ENCODE results near the gene NANOS2. TPM values are rescaled to one million over a fixed set of nuclear protein-coding genes. Genes with fewer than 3 reads are reported as not detected.
"Not testable (repeated sequence)": the region's sequence is repeated elsewhere in the genome, so short reads cannot be mapped to it uniquely, and the experiment has no call there.

The NANOS2 gene
- polyA plus RNA-seq, 3 donors = not detected

- WGBS (ENCODE audit: insufficient coverage) = 100% methylated on average over 1 of the region's 5 CpGs
- H3K4me3 ChIP-seq (replicated peaks in 1 of 3; ENCODE audit: low read depth in 2 of 3, low read length in 3 of 3) = no peak overlapping the region
- H3K4me2 ChIP-seq (replicated peaks; ENCODE audit: extremely low read depth, low read length, poor library complexity, severe bottlenecking) = no peak overlapping the region
- no peaks in the 10 kb centered on the region for H3K79me2 ChIP-seq (ENCODE audit: insufficient read depth, low read length)
- no peak for TF ChIP-seq CTCF (IDR thresholded peaks at IDR 0.05)
- H3K4me3 Mint-ChIP-seq = no peak overlapping the region
- H3K36me3 ChIP-seq (replicated peaks in 1 of 2; ENCODE audit: control insufficient read depth in 1 of 2, insufficient read depth in 2 of 2, low read length in 2 of 2) = no peaks in the 10 kb centered on the region
- no peak overlapping the region for H2AFZ ChIP-seq (ENCODE audit: insufficient read depth, low read depth, low read length, poor library complexity, severe bottlenecking)
- H3K9me3 ChIP-seq (replicated peaks in 1 of 2; ENCODE audit: control insufficient read depth in 1 of 2, insufficient read depth in 1 of 2, low read length in 2 of 2) = no peaks in the 10 kb centered on the region
- no peak overlapping the region for H3K27ac Mint-ChIP-seq
- no peaks in the 10 kb centered on the region for H3K36me3 Mint-ChIP-seq
- H3K27me3 Mint-ChIP-seq (ENCODE audit: low read depth in 3 of 3) = peaks cover 30 to 54% (median 41%) of the 10 kb centered on the region in 3 donors
- H3K27me3 ChIP-seq (ENCODE audit: control insufficient read depth in 2 of 2, insufficient read depth in 2 of 2, low read length in 2 of 2) = peaks cover 7 to 25% of the 10 kb centered on the region in 2 donors
- no peak overlapping the region for H3K9ac ChIP-seq (ENCODE audit: insufficient read depth, low read length, poor library complexity, severe bottlenecking)
- H3K27ac ChIP-seq (ENCODE audit: low read depth in 1 of 2, low read length in 2 of 2) = no peak overlapping the region
- H4K20me1 ChIP-seq (ENCODE audit: insufficient read depth, low read length) = no peaks in the 10 kb centered on the region
- no peak for DNase-seq
- H3K4me1 ChIP-seq (ENCODE audit: control insufficient read depth in 1 of 2, insufficient read depth in 2 of 2, low read length in 2 of 2) = no peaks in the 10 kb centered on the region
- H3K4me1 Mint-ChIP-seq = peaks cover under 1% of the 10 kb centered on the region
- peaks cover 0 to 1% (median 0%) of the 10 kb centered on the region in 7 donors for H3K9me3 Mint-ChIP-seq
- intact Hi-C loops (cut with micrococcal nuclease) = no loop called here
Observed at GRCh38 chr19:45870798-45871197, 43.8 kb downstream of the NANOS2 start.

- H3K27ac Mint-ChIP-seq = peak overlapping the region in 1 of 7 donors; percentile 45
- not testable (repeated sequence) for H3K79me2 ChIP-seq (ENCODE audit: insufficient read depth, low read length); H3K4me3 Mint-ChIP-seq; H3K4me3 ChIP-seq (replicated peaks in 1 of 3; ENCODE audit: low read depth in 2 of 3, low read length in 3 of 3); H4K20me1 ChIP-seq (ENCODE audit: insufficient read depth, low read length); H3K36me3 ChIP-seq (replicated peaks in 1 of 2; ENCODE audit: control insufficient read depth in 1 of 2, insufficient read depth in 2 of 2, low read length in 2 of 2); DNase-seq; H2AFZ ChIP-seq (ENCODE audit: insufficient read depth, low read depth, low read length, poor library complexity, severe bottlenecking); H3K4me2 ChIP-seq (replicated peaks; ENCODE audit: extremely low read depth, low read length, poor library complexity, severe bottlenecking); H3K9me3 ChIP-seq (replicated peaks in 1 of 2; ENCODE audit: control insufficient read depth in 1 of 2, insufficient read depth in 1 of 2, low read length in 2 of 2); H3K27ac ChIP-seq (ENCODE audit: low read depth in 1 of 2, low read length in 2 of 2); H3K9ac ChIP-seq (ENCODE audit: insufficient read depth, low read length, poor library complexity, severe bottlenecking)
- H3K4me1 ChIP-seq (ENCODE audit: control insufficient read depth in 1 of 2, insufficient read depth in 2 of 2, low read length in 2 of 2) = peaks cover 11 to 20% of the 10 kb centered on the region in 2 donors
- H3K9me3 Mint-ChIP-seq = peaks cover 0 to 20% (median 10%) of the 10 kb centered on the region in 7 donors
- peaks cover 8 to 10% of the 10 kb centered on the region in 2 donors for H3K36me3 Mint-ChIP-seq
- intact Hi-C loops (cut with micrococcal nuclease) = loop anchor here (10.0 kb wide), 3 partner anchors 58 to 988 kb away; partner anchors contain the start of genes AP2S1 (in 1 of the 2), FBXO46 (in 1 of the 2) and MEIOSIN (in 1 of the 2)
- peaks cover 18% of the 10 kb centered on the region for H3K4me1 Mint-ChIP-seq
- WGBS (ENCODE audit: insufficient coverage) = no CpG with 5 or more reads among the region's 4 CpGs
- peaks cover 42 to 60% (median 49%) of the 10 kb centered on the region in 3 donors for H3K27me3 Mint-ChIP-seq (ENCODE audit: low read depth in 3 of 3)
- H3K27me3 ChIP-seq (ENCODE audit: control insufficient read depth in 2 of 2, insufficient read depth in 2 of 2, low read length in 2 of 2) = peaks cover 21 to 38% of the 10 kb centered on the region in 2 donors
Observed at GRCh38 chr19:45867241-45867640, 47.3 kb downstream of the NANOS2 start.
